GM15510 (cell line): ENCODE results near the gene CCDC150.

Experiments used
- POLR2A ChIP-seq: IDR thresholded peaks from 3 replicates; pipeline ENCODE4 v1.6.1; 2011; ENCODE audit warnings: borderline replicate concordance; ENCODE audit not compliant: insufficient read length; ENCODE audit errors: extremely low read depth

CCDC150 gene

DNA sequence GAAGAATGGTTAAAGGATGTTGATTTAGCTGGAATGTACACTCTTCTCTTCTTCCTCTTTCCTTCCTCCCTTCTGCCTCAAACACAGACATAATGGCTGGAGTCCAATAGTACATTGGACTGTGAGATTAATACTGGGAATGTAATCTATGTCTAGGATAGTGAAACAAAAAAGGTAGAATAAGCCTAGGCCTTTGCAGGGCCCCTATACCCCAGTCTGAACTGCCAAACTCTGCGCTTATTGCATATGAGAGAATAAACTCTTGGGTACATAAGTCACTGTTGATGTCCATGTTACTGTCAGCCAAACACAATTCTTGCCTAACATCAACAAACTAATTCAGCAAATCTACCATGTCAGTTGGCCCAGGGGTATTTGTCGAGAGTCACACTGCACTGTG is 29.7 kb upstream of the CCDC150 start:
- no peak for TF ChIP-seq POLR2A

DNA sequence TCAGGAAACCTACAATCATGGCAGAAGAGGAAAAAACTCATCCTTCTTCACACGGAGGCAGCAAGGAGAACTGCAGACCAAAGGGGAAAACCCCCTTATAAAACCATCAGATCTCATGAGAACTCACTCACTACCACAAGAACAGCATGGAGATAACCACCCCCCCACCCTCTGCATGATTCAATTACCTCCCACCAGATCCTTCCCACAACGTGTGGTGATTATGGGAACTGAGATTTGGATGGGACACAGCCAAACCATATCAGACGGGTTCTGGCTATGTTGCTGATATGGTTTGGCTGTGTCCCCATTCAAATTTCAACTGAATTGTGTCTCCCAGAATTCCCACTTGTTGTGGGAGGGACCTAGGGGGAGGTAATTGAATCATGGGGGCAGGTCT is 28.7 kb upstream of the CCDC150 start:
- no peak for TF ChIP-seq POLR2A

DNA sequence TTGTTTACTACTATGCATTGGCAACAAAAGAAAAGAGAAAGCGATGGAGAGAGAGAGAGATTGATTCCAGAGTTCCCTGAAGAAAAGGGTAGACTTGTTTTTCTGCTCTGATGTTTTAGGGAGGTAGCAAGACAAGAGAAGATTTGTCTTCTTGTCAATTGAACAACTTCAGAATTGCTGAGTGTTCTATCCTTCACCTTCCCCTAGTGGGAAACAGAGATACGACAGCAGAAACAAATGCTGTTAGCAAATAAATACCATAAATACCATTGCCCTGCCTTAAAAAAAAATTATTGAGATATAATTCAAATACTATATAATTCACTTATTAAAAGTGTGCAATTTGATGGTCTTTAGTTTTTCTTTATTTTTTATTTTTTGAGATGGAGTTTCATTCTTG is 26.2 kb upstream of the CCDC150 start:
- no peak for TF ChIP-seq POLR2A

- no peak for TF ChIP-seq POLR2A
Observed at GRCh38 chr2:196617430-196617829, 22.1 kb upstream of the CCDC150 start.

DNA sequence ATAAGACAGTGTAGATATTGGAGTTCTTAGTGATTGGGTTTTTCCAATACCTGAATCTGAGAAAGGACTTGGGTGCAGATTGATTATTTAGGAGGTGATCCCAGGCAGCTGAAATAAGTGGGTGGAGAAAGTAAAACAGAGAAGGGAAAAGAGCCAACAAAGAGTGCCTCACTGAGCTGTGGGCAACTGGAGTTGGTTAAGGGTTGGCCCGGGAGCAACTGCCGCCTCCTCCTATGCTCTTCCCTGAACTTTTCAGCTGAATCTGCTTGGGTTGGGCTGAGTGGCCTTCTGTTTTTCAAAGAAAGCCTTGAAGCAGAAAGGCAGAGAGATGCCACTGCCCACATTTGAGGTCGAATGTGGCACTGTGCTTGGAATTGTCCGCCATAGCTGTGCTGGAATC is 20.9 kb upstream of the CCDC150 start:
- TF ChIP-seq POLR2A, result no peak

DNA sequence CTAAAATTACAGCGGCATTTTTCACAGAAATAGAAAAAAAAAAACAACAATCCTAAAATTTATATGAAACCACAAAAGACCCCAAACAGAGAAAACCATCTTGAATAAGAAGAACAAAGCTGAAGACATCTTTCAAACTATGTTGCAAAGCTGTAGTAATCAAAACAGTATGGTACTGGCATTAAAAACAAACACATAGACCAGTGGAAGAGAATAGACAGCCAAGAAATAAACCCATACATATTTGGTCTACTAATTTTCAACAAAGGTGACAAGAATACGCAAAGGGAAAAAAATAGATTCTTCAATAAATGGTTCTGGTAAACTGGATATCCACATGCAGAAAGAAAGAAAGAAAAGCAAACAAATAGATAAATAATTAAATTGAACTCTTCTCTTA is 9.0 kb upstream of the CCDC150 start:
- no peak for TF ChIP-seq POLR2A

GRCh38 chr2:196635156-196635555 is 4.4 kb upstream of the CCDC150 start:
- TF ChIP-seq POLR2A, result no peak

DNA sequence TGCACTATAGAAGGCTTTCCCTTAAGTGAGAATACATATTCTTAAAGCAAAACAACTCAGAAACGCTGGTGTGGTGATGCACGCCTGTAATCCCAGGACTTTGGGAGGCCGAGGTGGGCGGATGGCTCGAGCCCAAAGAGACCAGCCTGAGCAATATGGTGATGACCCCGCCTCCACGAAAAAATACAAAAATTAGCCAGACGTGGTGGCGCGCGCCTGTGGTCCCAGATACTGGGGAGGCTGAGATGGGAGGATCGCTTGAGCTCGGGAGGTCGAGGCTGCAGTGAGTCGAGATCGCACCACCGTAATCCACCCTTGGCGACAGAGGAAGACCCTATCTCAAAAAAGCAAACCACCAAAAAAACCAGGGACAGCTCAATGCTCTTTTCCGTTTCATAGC is 750 bp upstream of the CCDC150 start:
- TF ChIP-seq POLR2A, result no peak

GRCh38 chr2:196640031-196640548 is 575 bp downstream of the CCDC150 start:
- TF ChIP-seq POLR2A, result no peak

DNA sequence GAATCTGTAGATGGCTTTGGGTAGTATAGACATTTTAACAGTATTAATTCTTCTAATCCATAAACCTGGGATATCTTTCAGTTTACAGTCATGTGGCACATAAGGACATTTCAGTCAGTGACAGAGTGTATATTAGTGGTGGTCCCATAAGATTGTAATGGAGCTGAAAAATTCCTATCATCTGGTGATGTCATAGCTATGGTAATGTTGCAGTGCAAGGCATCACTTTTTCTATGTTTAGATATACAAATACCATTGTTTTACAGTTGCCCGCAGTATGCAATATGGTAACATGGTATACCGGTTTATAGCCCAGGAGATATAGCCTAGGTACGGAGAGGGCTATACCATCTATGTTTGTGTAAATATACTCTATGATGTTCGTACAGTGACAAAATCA is 9.7 kb downstream of the CCDC150 start:
- TF ChIP-seq POLR2A, result no peak

DNA sequence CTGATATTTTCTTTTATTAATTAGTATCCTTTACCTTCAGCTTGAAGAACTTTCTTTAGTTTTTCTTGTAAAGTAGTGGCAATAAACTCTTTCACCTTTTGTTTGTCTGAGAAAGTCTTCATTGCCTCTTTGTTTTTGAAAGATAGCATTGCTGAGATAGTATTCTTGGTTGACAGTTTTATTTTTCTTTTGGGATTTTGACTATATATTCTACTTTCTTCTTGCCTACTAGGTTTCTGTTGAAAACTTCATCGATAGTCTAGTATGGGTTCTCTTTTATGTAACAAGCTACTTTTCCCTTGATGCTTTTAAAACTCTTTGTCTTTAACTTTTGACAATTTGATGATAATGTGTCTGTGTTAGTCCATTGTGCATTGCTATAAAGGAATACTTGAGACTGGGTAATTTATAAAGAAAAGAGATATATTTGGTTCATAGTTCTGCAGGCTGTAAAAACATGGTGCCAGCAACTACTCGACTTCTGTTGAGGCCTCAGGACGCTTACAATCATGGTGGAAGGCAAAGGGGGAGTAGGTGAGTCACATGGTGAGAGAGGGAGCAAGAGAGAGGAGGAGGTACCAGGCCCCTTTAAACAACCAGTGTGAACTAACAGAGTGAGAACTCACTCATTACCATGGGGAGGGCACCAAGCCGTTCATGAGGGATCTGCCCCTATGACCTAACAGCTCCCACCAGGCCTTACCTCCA is 12.0 kb downstream of the CCDC150 start:
- no peak for TF ChIP-seq POLR2A

- no peak for TF ChIP-seq POLR2A
Observed at GRCh38 chr2:196652869-196653268, 13.4 kb downstream of the CCDC150 start.

DNA sequence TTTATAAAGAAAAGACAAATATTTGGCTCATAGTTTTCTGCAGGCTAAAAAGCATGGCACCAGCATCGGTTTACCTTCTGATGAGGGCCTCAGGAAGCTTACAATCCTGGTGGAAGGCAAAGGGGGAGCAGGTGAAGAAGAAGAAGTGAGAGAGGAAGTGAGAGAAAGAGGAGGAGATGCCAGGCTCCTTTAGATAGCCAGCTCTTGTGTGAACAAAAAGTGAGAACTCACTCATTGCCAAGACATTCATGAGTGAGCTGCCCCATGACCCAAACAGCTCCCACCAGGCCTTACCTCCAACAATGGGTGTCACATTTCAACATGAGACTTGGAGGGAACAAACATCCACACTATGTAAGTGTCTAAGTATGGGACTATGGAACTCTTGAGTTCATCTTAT is 14.3 kb downstream of the CCDC150 start:
- TF ChIP-seq POLR2A, result no peak

- no peak for TF ChIP-seq POLR2A
Observed at GRCh38 chr2:196655761-196656160, 16.2 kb downstream of the CCDC150 start.

DNA sequence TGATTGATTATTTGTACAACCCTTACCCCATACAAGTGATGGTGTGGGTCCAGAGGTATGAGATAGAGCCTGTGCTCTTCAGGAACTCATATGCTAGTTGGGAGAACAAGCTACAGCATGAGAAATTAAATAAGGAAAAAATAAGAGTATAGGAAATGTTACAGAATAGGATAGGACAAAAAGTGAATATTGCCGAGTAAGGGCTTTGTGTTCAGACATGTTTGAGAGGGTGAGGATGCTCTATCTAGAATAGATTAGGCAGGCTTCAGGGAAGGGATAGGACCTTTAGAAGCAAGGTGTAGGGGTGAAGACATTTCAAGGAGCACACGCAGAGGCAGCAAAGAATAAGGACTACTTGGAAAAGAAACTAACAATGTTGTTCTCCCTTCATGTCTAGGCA is 17.8 kb downstream of the CCDC150 start:
- TF ChIP-seq POLR2A, result no peak

- no peak for TF ChIP-seq POLR2A
Observed at GRCh38 chr2:196659844-196660243, 20.3 kb downstream of the CCDC150 start.

DNA sequence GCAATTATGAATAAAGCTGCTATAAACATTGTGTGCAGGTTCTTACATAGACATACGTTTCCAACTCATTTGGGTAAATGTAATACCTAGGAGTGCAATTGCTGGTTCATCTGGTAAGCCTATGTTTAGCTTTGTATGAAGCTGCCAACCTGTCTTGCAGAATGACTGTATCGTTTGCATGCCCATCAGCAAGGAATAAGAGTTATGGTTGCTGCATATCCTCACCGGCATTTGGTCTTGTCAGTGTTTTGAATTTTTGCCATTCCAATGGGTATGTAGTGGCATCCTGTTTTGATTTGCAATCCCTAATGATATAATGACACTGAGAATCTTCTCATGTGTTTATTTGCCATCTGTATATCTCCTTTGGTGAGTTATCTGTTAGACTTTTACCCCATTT is 20.7 kb downstream of the CCDC150 start:
- TF ChIP-seq POLR2A, result no peak
